Testis (tissue), 2 donors: Measurements from ENCODE around the gene CPEB1.

Experiments used
- CTCF ChIP-seq, 3 experiments: fragments of 450-650 bp in 2 of 3; fragments of 200-600 bp in 1 of 3; sonication (generic) in 1 of 3; IDR thresholded peaks; one replicate each; pipeline ENCODE4 v1.5.1; 2016 to 2019; ENCODE audit warnings: antibody characterized with exemption in 3 of 3, mild to moderate bottlenecking in 2 of 3, moderate library complexity in 1 of 3
- POLR2A ChIP-seq: fragments of 450-650 bp; IDR thresholded peaks from one replicate; pipeline ENCODE4 v1.6.1; 2017; ENCODE audit warnings: antibody characterized with exemption, mild to moderate bottlenecking, moderate library complexity

- no peak for TF ChIP-seq CTCF (IDR thresholded peaks at IDR 0.05)
- no peak for TF ChIP-seq POLR2A
These were observed 76.2 kb downstream of the CPEB1 start for GRCh38 chr15:82570721-82571508.
